Ascending aorta (tissue), 2 donors: ENCODE data around the gene PMS1. TPM values are rescaled to one million over a fixed set of nuclear protein-coding genes. Genes with fewer than 3 reads are reported as not detected.
"Not testable (repeated sequence)": the region's sequence is repeated elsewhere in the genome, so short reads cannot be mapped to it uniquely, and the experiment has no call there.

Experiments used
- DNase-seq, 2 donors: peaks; one replicate each; pipeline ENCODE4 v3.0.0-alpha.2; 2019; ENCODE audit warnings: low spot score in 2 of 2
- H3K27ac ChIP-seq, 2 donors: fragments of 200-600 bp; sonication (generic); one replicate each; pipeline ENCODE4 v1.5.1; 2016 to 2017; ENCODE audit warnings: mild to moderate bottlenecking in 1 of 2
- H3K27me3 ChIP-seq: fragments of 200-600 bp; sonication (generic); one replicate; pipeline ENCODE4 v1.5.1; 2017
- H3K36me3 ChIP-seq, 2 donors: fragments of 200-600 bp; sonication (generic); one replicate each; pipeline ENCODE4 v1.5.1; 2016
- H3K4me1 ChIP-seq, 2 donors: fragments of 200-600 bp; sonication (generic); one replicate each; pipeline ENCODE4 v1.5.1; 2016 to 2017; ENCODE audit warnings: mild to moderate bottlenecking in 1 of 2
- H3K4me3 ChIP-seq, 2 donors: fragments of 200-600 bp; sonication (generic); one replicate each; pipeline ENCODE4 v1.5.1; 2016 to 2017; ENCODE audit warnings: mild to moderate bottlenecking in 1 of 2
- H3K9me3 ChIP-seq, 2 donors: fragments of 200-600 bp; sonication (generic); one replicate each; pipeline ENCODE4 v1.5.1; 2016
- intact Hi-C: fragments of 100-400 bp; cut with DNase I; formaldehyde crosslinking; loops from one replicate; pipeline ENCODE4 v1.15.1; 2023
- total RNA-seq: library from RNA; depleted of rRNA; stranded (reverse); fragments of >200 nt; gene quantifications from one replicate; pipeline ENCODE4 v1.1.0, GENCODE V29; 2016
- TF ChIP-seq, protein P1 (sequence below), 3 experiments: fragments of 200-600 bp in 2 of 3; fragments of 450-650 bp in 1 of 3; sonication (generic) in 2 of 3; IDR thresholded peaks; one replicate each; pipeline ENCODE4 v1.5.1; 2016 to 2019; ENCODE audit warnings: antibody characterized with exemption in 3 of 3, mild to moderate bottlenecking in 1 of 3, moderate library complexity in 1 of 3

PMS1 gene
- total RNA-seq, 1 donor from 2014 or later: 8.7 TPM

DNA sequence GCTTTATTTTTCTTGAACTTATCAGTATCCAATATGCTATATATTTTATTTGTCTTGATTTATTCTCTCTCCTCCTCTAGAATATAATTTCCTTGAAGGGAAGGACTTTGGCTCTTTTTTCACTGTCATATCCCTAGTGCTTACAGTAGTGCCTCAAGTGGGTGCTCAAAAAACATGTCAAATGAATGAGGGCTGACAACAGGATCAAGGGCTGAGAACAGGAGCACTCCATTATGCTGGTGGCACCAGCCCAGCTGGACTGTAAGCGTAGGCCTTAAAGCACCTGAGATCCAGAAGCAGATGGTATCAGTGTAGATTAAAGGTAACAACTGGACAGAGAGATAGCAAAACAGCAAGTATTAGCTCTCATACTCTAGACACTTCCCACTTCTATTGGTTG lies 46.3 kb downstream of the PMS1 start:
- H3K36me3 ChIP-seq: no peaks in the 10 kb centered on the region
- H3K27me3 ChIP-seq: no peaks in the 10 kb centered on the region
- no peaks in the 10 kb centered on the region for H3K9me3 ChIP-seq
- TF ChIP-seq, protein P1, sequence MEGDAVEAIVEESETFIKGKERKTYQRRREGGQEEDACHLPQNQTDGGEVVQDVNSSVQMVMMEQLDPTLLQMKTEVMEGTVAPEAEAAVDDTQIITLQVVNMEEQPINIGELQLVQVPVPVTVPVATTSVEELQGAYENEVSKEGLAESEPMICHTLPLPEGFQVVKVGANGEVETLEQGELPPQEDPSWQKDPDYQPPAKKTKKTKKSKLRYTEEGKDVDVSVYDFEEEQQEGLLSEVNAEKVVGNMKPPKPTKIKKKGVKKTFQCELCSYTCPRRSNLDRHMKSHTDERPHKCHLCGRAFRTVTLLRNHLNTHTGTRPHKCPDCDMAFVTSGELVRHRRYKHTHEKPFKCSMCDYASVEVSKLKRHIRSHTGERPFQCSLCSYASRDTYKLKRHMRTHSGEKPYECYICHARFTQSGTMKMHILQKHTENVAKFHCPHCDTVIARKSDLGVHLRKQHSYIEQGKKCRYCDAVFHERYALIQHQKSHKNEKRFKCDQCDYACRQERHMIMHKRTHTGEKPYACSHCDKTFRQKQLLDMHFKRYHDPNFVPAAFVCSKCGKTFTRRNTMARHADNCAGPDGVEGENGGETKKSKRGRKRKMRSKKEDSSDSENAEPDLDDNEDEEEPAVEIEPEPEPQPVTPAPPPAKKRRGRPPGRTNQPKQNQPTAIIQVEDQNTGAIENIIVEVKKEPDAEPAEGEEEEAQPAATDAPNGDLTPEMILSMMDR (IDR thresholded peaks at IDR 0.05): no peak
- intact Hi-C loops: no loop called here
- H3K27ac ChIP-seq: no peak overlapping the region
- H3K4me3 ChIP-seq: no peak overlapping the region
- no peak for DNase-seq
- no peaks in the 10 kb centered on the region for H3K4me1 ChIP-seq

DNA sequence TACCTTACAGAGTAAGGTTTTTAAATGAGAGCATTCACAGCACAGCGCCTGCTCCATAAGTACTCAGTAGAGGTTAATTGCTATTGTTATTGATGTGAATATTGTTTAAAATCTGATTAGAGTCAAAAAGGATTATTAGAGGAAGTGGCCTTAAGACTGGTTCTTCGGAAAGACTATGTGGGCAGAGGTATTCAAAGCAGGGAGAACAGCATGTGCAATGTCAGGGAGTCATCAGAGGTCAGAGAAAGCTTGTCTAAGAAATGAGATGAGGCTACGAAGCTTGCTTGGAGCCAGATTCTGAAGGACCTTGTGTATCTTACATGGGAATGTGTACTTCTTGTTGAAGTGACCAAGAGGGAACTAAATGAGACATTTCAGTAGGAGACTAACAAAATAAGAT lies 49.8 kb downstream of the PMS1 start:
- no peaks in the 10 kb centered on the region for H3K27me3 ChIP-seq
- no peaks in the 10 kb centered on the region for H3K36me3 ChIP-seq
- H3K4me1 ChIP-seq: no peaks in the 10 kb centered on the region
- no peaks in the 10 kb centered on the region for H3K9me3 ChIP-seq
- intact Hi-C loops: no loop called here
- H3K4me3 ChIP-seq: no peak overlapping the region
- TF ChIP-seq, protein P1 (IDR thresholded peaks at IDR 0.05): no peak
- DNase-seq: no peak
- H3K27ac ChIP-seq: no peak overlapping the region

DNA sequence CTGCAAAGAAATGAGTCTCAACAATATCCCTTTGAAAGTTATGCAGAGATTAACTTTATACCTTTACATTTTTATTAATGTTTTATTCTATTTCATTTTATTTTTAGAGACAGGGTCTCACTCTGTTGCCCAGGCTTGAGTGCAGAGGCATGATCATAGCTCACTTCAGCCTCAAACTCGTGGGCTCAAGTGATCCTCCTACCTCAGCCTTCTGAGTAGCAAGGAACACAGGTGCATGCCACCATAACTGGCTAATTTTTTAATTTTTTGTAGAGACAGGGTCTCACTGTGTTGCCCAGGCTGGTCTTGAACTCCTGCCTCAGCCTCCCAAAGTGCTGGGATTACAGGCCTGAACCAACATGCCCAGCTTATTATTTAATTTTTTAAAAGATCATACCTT lies 50.4 kb downstream of the PMS1 start:
- H3K9me3 ChIP-seq, H3K4me3 ChIP-seq, intact Hi-C loops, H3K4me1 ChIP-seq, DNase-seq, H3K36me3 ChIP-seq, H3K27me3 ChIP-seq, H3K27ac ChIP-seq: not testable (repeated sequence)

DNA sequence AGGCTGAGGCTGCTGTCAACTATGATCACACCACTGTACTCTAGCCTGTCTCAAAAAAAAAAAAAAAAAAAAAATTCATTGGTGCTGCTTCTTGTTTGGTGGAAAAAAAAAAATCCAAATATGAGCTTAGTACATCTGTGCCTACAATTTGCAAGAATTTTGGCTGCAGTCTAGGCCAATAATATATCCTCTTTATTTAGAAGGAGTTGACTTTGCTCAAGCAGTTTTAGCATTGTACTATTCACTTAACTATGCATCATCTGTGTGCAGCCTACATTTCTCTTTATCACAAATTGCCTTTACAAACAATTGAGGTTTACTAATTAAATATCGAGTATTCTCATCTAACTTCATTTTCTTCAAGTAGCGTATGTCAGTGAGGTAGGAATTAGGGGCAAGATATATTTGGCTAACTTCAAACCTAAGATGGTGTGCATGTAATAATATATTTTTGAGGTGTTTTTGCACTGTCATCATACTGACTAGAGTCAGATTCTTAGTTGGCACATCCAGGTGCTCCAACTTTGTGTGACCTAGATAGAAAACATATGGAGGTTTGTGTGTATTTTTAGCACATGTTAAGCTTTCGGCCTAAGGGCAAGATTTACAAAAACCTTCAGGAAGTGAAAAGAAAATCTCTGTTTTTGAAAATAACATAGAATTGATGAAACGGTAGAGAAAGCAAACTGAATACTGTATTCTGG lies 51.8 kb downstream of the PMS1 start:
- H3K36me3 ChIP-seq: no peaks in the 10 kb centered on the region
- intact Hi-C loops: no loop called here
- no peaks in the 10 kb centered on the region for H3K27me3 ChIP-seq
- H3K27ac ChIP-seq: no peak overlapping the region
- TF ChIP-seq, protein P1 (IDR thresholded peaks at IDR 0.05): no peak
- H3K4me3 ChIP-seq: no peak overlapping the region
- H3K4me1 ChIP-seq: no peaks in the 10 kb centered on the region
- DNase-seq: no peak
- no peaks in the 10 kb centered on the region for H3K9me3 ChIP-seq

DNA sequence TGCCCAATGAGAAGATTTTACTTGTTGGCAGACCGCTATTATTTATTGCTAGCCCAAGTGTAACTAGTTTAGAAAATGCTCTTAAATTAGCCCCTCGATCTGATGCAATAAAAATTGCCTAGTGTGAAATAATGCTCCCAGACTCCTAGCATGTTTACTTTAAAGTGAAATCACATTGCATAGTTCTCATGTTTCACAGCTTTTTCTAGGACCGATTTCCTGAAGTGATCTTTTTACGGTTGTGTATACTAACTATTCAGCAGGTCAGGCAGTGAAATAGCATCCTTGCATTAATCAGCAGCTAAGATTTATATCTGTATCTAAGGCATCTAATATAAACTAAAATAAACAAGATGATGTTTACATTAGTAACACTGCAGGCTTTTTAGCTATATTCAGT lies 52.4 kb downstream of the PMS1 start:
- H3K9me3 ChIP-seq: no peaks in the 10 kb centered on the region
- H3K27ac ChIP-seq: no peak overlapping the region

DNA sequence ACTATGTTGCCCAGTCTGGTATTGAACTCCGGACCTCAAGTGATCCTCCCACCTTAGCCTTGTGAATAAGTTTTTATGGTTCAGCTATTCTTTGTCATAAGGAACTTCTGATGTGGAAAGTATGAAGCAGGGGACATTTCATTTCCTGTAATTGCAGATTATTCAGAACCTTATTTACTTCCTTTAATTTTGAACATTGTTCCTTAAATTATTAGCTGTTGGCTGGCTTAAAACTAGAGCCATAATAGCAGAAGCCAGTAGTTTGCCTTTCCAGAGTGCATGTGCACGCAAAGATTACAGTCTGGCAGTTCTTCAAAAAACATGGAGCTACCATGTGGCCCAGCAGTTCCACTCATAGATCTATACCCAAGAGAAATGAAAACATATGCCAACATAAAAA lies 53.1 kb downstream of the PMS1 start:
- H3K4me1 ChIP-seq: no peaks in the 10 kb centered on the region
- no peaks in the 10 kb centered on the region for H3K27me3 ChIP-seq
- H3K36me3 ChIP-seq: no peaks in the 10 kb centered on the region
- no peak overlapping the region for H3K27ac ChIP-seq
- no peak overlapping the region for H3K4me3 ChIP-seq
- no peaks in the 10 kb centered on the region for H3K9me3 ChIP-seq
- TF ChIP-seq, protein P1 (IDR thresholded peaks at IDR 0.05): no peak
- DNase-seq: no peak
- intact Hi-C loops: no loop called here

More for the DNA sequence above, 52.4 kb downstream of the PMS1 start:
- TF ChIP-seq, protein P1 (IDR thresholded peaks at IDR 0.05): no peak
- DNase-seq: no peak
- no peaks in the 10 kb centered on the region for H3K36me3 ChIP-seq
- no peaks in the 10 kb centered on the region for H3K4me1 ChIP-seq
- intact Hi-C loops: no loop called here
- H3K4me3 ChIP-seq: no peak overlapping the region
- H3K27me3 ChIP-seq: no peaks in the 10 kb centered on the region
